Measurements from ENCODE around the gene RASEF.

The RASEF gene

GRCh38 chr9:83020327-83020726 lies 42.6 kb downstream of the RASEF start:
- Histone ChIP-seq H3K4me3 (ENCODE audit: low read depth in 1 of 2, low read length in 2 of 2) (no peak overlapping the region), H3K79me2 (ENCODE audit: insufficient read depth, low read length) (no peaks in the 10 kb centered on the region)

GRCh38 chr9:83019246-83019645 lies 43.7 kb downstream of the RASEF start:
- Histone ChIP-seq H3K9ac (ENCODE audit: low read depth, low read length) (no peak overlapping the region), H3K36me3 (ENCODE audit: insufficient read depth, low read length) (no peaks in the 10 kb centered on the region), H3K27me3 (ENCODE audit: insufficient read depth, low read length, poor library complexity) (no peaks in the 10 kb centered on the region), H3K4me3 (ENCODE audit: low read depth in 1 of 2, low read length in 2 of 2) (no peak overlapping the region), H3K4me2 (ENCODE audit: insufficient read depth, low read length) (no peak overlapping the region), H3K4me1 (ENCODE audit: insufficient read depth, low read length) (no peaks in the 10 kb centered on the region), H3K9me3 (ENCODE audit: insufficient read depth, low read length, severe bottlenecking) (no peaks in the 10 kb centered on the region), H3K79me2 (ENCODE audit: insufficient read depth, low read length) (no peaks in the 10 kb centered on the region), H3K27ac (ENCODE audit: low read length) (no peak overlapping the region), H4K20me1 (ENCODE audit: insufficient read depth, low read length) (no peaks in the 10 kb centered on the region), H2AFZ (ENCODE audit: low read depth, low read length) (no peak overlapping the region)
- no peak for ATAC-seq (ENCODE audit: insufficient read depth, low read depth)
- TF ChIP-seq CTCF (IDR thresholded peaks at IDR 0.05; ENCODE audit: borderline replicate concordance, extremely low read depth, low read length, poor library complexity, severe bottlenecking): no peak
- no peak for TF ChIP-seq EZH2 (IDR thresholded peaks at IDR 0.05; ENCODE audit: borderline replicate concordance, low read depth, low read length, severe bottlenecking)
- DNase-seq: no peak

More at GRCh38 chr9:83020327-83020726, 42.6 kb downstream of the RASEF start:
- Histone ChIP-seq H4K20me1 (ENCODE audit: insufficient read depth, low read length) (no peaks in the 10 kb centered on the region), H3K27me3 (ENCODE audit: insufficient read depth, low read length, poor library complexity) (no peaks in the 10 kb centered on the region), H3K4me1 (ENCODE audit: insufficient read depth, low read length) (no peaks in the 10 kb centered on the region), H3K9ac (ENCODE audit: low read depth, low read length) (no peak overlapping the region), H3K4me2 (ENCODE audit: insufficient read depth, low read length) (no peak overlapping the region), H3K36me3 (ENCODE audit: insufficient read depth, low read length) (no peaks in the 10 kb centered on the region), H3K27ac (ENCODE audit: low read length) (no peak overlapping the region), H2AFZ (ENCODE audit: low read depth, low read length) (no peak overlapping the region), H3K9me3 (ENCODE audit: insufficient read depth, low read length, severe bottlenecking) (no peaks in the 10 kb centered on the region)
- ATAC-seq (ENCODE audit: insufficient read depth, low read depth) (no peak), DNase-seq (no peak)
- TF ChIP-seq CTCF (IDR thresholded peaks at IDR 0.05; ENCODE audit: borderline replicate concordance, extremely low read depth, low read length, poor library complexity, severe bottlenecking): no peak

GRCh38 chr9:83015897-83016296 lies 47.0 kb downstream of the RASEF start:
- H3K9ac ChIP-seq (ENCODE audit: low read depth, low read length): no peak overlapping the region
- no peak overlapping the region for H3K4me2 ChIP-seq (ENCODE audit: insufficient read depth, low read length)
- no peaks in the 10 kb centered on the region for H3K36me3 ChIP-seq (ENCODE audit: insufficient read depth, low read length)
- H3K4me3 ChIP-seq (ENCODE audit: low read depth in 1 of 2, low read length in 2 of 2): no peak overlapping the region
- no peak overlapping the region for H2AFZ ChIP-seq (ENCODE audit: low read depth, low read length)
- no peaks in the 10 kb centered on the region for H3K79me2 ChIP-seq (ENCODE audit: insufficient read depth, low read length)
- TF ChIP-seq EZH2 (IDR thresholded peaks at IDR 0.05; ENCODE audit: borderline replicate concordance, low read depth, low read length, severe bottlenecking): no peak
- TF ChIP-seq CTCF (IDR thresholded peaks at IDR 0.05; ENCODE audit: borderline replicate concordance, extremely low read depth, low read length, poor library complexity, severe bottlenecking): no peak
- DNase-seq: no peak
- no peaks in the 10 kb centered on the region for H3K27me3 ChIP-seq (ENCODE audit: insufficient read depth, low read length, poor library complexity)
- H3K9me3 ChIP-seq (ENCODE audit: insufficient read depth, low read length, severe bottlenecking): no peaks in the 10 kb centered on the region
- H4K20me1 ChIP-seq (ENCODE audit: insufficient read depth, low read length): no peaks in the 10 kb centered on the region
- no peak for ATAC-seq (ENCODE audit: insufficient read depth, low read depth)
- no peak overlapping the region for H3K27ac ChIP-seq (ENCODE audit: low read length)
- no peaks in the 10 kb centered on the region for H3K4me1 ChIP-seq (ENCODE audit: insufficient read depth, low read length)
